GM10266 (cell line): ENCODE measurements around the gene TBC1D1.

Experiments
- DNase-seq: peaks from one replicate; pipeline ENCODE4 v3.0.0; 2012; ENCODE audit errors: extremely low spot score
- TF ChIP-seq, protein P1 (sequence below): IDR thresholded peaks from 2 replicates; pipeline ENCODE4 v1.5.1; 2012; ENCODE audit warnings: mild to moderate bottlenecking, low read depth; ENCODE audit not compliant: control insufficient read depth, insufficient read depth; ENCODE audit errors: missing control alignments

TBC1D1 gene

DNA sequence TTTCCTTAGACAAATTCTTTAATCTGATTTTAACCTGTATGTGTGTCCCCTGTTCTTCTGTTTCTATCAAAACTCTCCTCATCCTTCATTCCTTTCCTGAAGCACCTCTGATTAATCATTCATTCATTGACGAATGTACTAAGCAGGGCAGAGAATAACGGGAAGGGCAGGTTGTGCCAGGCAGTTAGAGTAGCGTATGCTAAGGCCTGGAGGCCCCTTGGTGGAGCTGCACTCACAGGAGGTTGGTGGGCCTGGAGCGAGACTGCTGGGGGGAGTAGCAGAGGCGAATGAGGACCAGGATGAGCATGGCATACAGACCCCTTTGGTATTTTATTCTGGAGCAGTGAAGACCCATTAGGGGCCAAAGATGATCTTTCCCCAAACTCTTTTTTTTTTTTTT lies 91.9 kb downstream of the TBC1D1 start:
- no peak for DNase-seq
- TF ChIP-seq, protein P1, sequence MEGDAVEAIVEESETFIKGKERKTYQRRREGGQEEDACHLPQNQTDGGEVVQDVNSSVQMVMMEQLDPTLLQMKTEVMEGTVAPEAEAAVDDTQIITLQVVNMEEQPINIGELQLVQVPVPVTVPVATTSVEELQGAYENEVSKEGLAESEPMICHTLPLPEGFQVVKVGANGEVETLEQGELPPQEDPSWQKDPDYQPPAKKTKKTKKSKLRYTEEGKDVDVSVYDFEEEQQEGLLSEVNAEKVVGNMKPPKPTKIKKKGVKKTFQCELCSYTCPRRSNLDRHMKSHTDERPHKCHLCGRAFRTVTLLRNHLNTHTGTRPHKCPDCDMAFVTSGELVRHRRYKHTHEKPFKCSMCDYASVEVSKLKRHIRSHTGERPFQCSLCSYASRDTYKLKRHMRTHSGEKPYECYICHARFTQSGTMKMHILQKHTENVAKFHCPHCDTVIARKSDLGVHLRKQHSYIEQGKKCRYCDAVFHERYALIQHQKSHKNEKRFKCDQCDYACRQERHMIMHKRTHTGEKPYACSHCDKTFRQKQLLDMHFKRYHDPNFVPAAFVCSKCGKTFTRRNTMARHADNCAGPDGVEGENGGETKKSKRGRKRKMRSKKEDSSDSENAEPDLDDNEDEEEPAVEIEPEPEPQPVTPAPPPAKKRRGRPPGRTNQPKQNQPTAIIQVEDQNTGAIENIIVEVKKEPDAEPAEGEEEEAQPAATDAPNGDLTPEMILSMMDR, result no peak

DNA sequence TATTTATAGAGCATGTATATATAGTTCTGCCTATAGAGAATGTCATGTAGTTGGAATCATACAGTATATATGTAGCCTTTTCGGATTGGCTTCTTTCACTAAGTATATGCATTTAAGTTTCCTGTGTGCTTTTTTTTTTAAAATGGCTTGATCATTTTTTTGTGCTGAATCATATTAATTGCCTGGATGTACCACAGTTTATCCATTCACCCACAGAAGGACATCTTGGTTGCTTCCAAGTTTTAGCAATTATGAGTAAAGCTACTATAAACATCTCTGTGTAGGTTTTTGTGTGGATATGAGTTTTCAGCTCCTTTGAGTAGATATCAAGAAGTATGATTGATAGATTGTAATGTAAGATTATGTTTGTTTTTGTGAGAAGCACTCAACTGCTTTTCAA lies 93.1 kb downstream of the TBC1D1 start:
- no peak for DNase-seq
- TF ChIP-seq, protein P1, result no peak

DNA sequence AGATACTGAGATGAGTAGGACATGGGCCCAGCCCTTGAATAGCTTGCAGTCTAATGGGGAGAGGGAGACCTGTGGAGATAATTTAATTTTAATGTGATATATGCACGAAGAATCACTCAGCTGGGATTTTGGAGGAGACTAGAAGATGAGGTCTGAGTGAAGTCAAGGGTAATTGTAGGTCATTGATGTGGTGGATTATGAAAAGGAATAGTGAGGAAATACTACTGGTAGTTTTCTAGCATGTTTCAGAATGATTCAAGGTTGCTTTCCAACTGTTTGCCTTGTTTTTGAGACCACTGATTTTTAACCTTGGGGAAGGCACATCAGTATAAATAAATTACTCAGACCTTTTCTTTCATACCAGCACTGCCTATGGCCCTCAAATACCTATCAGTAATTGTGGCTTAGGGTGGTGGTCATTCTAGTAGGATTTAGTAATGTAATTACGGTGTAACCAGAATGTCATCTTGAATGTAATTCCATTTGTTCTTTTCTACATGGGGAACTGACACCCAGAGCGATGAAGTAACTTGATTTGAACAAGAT lies 94.9 kb downstream of the TBC1D1 start:
- TF ChIP-seq, protein P1, result no peak
- no peak for DNase-seq

DNA sequence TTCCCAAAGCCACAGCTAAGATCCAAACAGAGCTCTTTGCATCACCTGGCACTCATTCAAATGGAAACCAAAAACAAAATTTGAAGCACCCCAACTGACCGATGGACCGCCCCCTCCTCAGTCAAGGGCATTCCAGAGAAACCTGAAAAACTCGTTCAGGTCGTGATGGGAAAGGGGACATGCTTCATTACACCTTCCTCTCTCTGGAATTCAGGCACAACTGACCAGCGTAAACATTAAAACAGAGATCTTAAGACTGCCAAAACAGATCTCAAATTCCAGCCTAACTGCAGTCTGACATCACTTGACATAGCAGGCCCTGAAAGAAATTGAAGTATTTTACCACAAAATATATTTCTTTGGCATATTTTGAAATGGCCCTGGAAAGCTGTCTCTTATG lies 97.8 kb downstream of the TBC1D1 start:
- TF ChIP-seq, protein P1, result no peak

DNA sequence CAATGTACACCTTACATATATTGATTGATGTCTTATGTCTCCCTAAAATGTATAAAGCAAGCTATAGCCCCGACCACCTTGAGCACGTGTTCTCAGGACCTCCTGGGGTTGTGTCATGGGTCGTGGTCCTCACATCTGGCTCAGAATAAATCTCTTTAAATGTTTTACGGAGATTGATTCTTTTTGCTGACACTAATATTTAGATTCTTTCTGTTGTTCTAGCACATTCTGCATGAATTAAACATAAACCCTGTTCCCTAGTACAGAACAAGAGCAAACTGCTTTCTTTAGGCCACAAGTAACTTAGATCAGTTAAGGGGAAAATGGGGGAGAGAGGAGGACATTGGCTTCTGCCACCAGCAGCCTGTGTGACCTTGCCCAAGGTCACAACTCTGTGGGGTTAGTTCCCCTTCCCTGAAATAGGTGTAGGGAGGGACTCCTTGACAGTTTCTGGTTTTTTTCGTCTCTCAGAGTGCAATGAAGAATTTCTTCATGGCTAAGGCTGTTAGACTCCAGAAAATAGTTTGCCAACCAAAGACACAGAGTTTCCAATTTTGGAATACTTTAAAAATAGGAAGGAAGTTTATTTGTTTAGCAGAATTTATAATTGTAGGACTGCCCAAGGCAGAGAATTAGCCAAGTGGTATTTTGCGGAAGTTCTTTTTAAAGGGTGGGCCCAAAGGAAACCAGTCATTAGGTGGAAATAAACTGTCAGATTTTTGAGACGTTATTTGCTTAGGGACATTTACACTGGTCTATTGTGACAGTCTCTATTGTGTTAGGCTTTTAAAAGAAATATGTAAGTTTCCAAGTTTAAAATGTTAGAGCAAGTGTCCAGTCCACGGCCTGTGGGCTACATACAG lies 98.7 kb downstream of the TBC1D1 start:
- DNase-seq, result no peak
- TF ChIP-seq, protein P1, result no peak

More for the DNA sequence above, 97.8 kb downstream of the TBC1D1 start:
- DNase-seq, result no peak

DNA sequence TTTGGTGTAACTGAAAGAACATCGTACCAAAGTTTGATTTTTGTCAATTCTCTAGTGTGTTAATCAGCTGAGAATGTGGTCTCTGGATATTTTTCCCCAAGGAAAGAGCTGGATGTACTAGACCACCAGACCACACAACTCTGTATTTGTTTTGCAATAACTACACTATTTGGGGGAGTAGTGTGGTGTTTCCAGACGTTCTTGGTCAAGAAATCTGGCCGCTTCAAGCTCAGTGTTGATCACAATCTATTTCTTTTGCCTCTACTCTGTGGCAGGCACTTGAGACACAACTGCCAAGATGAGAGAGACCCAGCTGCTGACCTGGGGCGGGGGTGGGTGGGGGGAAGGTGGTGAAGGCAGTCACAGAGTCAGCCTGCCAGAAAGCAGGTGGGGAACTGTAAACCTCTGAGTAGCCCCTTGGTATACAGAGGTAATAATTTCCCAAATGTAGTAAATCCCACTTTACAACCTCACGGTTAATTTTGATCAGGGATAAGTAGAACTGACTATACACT lies 99.9 kb downstream of the TBC1D1 start:
- TF ChIP-seq, protein P1, result no peak
- DNase-seq, result no peak
